HG03045 (cell line): Measurements from ENCODE around the gene ME1.
A peak's percentile ranks its signal among the peaks of the same experiment; 100 is the strongest.

ENCODE experiments used
- ATAC-seq: cut with Tn5 transposase; IDR thresholded peaks from one replicate; pipeline ENCODE4 v1.9.1; 2021; ENCODE audit warnings: mild to moderate bottlenecking, moderate library complexity; ENCODE audit not compliant: unreplicated experiment

ME1 gene

GRCh38 chr6:83433177-83433576 is 2.3 kb upstream of the ME1 start:
- no peak for ATAC-seq

DNA sequence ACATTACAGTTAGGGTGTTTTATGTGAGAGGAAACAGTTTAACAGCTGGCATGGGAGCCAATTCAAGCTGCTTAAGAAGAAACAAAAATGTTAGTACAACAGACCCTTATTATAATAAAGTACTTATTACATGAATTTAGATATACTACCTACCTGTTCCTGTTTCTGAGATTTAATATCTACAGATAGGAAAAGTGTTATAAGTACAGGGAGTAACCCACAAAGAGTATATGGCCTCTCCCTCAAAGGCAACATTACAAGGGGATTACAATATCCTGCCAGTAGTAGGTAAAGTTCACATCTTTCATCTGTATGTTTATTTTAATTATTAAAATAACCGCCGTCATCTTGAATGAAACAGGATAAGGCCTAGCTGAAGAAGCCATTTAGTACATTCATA is 1.8 kb upstream of the ME1 start:
- ATAC-seq = no peak

- no peak for ATAC-seq
Observed at GRCh38 chr6:83431545-83432155, 799 bp upstream of the ME1 start.

DNA sequence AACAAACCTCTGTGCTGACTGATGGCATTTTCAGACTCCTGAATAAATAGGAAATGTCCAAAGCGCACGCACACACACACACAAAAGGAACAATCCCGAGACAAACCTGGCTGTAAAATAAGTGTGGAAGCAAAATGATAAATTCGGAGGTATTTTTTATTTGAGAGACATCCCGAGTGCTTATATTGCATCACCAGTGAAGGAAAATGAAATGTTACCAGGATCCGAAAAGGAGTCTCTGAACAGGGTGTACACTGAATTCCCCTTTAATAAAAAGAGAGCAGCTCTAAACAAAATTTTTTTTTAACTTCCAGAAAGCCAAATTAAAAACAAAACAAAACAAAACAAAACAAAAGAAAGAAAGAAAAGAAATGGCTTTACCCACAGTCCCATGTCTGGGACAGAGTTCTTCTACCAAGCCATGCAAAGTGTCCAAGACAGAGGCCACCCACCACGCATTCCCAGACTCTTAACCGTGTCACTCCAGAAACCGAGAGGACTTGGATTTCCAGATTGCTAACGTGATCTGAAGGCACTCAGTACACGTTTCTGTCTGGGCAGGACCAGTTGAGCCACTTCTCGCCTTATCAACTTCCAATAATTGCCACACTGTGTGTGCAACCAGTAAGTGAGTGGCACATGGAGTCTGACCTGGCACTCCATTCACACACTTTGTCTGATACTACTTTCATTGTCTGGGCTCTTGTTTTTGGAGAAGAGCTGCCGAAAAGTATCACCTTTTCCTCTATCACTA is 817 bp downstream of the ME1 start:
- peak; percentile 12 for ATAC-seq

GRCh38 chr6:83429269-83429668 is 1.6 kb downstream of the ME1 start:
- ATAC-seq = no peak

DNA sequence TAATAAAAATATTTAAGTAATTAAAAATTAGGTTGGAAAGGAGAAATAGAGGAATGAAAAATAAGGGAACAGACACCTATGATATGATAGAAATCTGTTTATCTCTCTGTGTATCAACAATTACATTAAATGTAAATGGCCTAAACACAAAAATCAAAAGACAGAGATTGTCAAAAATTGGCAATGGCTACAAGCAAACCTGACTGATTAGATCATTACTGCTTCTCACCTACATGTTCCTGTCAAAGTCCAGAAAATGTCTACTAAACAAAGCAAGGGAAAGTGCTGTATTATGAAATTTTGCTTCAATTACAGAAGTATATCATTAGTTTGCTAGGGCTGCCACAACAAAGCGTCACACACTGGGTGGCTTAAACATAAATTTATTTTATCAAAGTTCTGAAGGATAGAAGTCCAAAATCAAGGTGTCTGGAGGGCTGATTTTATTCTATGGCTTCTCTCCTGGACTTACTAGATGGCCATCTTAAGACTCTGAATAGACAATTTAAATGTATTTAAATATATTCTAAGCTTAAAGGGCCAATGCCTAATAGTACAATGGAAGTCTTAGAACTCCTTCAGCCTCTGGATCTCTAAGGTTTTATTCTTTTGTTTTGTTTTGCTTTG is 6.3 kb downstream of the ME1 start:
- ATAC-seq = no peak

DNA sequence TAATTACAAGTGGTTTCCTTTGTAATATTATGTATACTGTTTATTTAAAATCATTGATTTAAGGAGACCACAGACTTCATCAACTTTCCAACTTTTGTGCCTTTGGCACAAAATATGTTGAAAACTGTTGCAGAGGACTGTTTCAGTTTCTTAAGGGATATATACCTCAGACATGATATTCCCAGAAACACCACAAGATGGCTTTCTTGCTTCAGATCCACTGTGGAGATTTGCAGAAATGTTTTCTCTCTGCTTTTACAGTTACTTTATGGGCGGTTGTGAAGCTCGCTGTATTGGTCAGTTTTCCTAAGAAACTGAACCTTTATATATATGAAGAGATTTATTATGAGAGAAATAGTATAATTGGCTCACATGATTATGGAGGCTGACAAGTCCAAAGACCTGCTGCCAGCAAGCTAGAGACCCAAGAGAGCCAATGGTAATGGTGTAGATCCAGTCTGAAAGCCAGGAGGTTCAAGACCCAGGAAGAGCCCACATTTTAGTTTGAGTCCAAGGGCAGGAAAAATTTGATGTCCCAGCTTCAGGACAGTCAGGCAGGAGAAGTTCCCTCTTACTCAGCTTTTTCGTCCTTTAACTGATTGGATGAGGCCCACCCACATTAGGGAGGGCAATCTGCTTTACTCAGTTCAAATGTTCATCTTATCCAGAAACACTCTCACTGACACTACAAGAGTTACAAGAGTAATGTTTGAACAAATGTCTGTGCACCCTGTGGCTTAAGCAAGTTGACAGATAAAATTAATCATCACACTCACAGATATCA is 12.8 kb downstream of the ME1 start:
- ATAC-seq = no peak

GRCh38 chr6:83413068-83413467 is 17.8 kb downstream of the ME1 start:
- ATAC-seq = no peak

DNA sequence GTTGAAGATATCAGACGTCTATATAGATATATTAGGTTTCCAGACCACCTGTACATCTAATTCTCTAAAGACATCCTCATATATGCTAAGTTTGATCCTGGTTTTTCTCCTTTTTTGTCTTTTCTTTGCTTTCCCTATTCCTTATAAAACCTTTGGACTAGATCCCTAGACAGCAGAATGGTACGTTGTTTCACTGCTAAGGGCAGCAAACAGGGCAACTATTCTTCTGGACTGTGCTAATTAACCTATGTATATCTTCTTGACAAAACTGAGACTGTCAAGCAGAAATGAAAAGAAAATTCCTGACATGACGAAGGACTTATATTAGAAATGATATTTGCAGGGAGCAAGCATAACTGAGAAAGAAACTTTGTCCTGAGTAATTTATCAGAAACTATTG is 19.1 kb downstream of the ME1 start:
- ATAC-seq = no peak

- ATAC-seq = no peak
Observed at GRCh38 chr6:83403191-83403590, 27.7 kb downstream of the ME1 start.

DNA sequence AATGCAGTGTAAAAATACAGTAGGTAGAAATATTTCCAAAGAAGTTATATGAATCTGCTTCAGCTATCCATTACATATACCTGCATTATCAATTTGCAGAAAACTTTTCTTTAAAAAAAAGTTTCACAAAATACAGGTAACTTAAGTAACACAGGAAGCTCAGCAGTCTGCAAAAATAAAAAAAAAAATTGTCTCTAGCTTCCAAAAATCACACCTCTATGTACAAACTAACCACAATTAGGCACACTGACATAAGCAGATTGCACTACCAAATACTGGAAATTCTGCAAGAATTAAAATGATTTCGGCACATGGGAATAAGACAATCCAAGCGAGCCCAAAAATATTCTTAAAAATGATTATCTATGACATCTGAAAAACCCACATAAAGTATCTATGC is 41.2 kb downstream of the ME1 start:
- no peak for ATAC-seq

GRCh38 chr6:83385473-83385872 is 45.4 kb downstream of the ME1 start:
- no peak for ATAC-seq

DNA sequence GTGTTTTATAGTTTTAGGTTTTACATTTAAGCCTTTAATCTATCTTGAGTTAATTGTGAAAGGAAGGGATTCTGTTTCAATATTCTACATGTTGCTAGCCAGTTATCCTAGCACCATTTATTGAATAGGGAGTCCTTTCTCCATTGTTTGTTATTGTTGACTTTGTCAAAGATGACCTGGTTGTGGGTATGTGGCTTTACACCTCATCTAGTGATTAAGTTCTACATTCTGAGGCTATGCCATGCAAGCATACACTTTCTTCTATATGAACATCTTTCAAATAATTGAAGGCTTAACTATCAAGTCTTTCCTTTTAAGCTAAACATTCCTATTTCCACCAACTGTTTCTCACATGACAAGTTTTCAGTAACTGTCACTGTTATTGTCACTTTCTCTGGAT is 46.1 kb downstream of the ME1 start:
- ATAC-seq = no peak

- ATAC-seq = no peak
Observed at GRCh38 chr6:83381949-83382348, 48.9 kb downstream of the ME1 start.

DNA sequence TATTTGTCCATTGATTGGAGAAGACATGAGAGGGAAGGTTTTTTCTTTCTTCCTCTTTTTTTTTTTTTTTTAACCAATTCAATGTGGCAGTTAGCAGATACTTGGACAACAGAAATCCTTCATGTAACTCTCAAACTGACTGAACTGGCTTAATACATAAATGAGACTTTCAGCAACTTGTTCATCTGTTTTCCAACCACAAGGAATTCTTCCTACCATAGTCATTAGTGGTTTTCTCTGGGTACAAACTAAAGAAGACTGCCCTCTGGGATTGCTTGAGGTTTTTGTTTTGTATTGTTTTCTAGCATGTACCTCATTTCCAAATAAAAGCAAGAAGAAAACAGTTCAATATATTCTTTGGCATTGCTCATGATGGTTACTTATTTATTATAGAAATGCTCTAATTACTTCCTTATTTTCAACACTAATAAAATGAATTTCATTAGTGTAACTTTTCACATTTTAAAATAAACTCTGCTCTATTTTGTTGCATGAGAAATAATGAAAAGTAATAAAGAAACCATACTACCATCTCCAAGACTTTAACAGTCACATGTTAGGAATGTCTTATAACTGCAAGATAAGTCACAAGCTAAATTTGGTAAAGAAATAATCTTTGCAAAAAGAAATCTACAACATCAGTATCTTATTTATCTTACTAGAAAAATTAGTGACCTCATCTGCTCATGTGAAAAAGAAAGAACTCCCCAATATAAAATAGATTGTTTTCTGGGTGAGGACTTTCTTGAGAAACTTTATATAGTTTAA is 52.0 kb downstream of the ME1 start:
- no peak for ATAC-seq

- ATAC-seq = no peak
Observed at GRCh38 chr6:83371423-83371822, 59.4 kb downstream of the ME1 start.

- ATAC-seq = no peak
Observed at GRCh38 chr6:83370567-83370966, 60.3 kb downstream of the ME1 start.

GRCh38 chr6:83369692-83370091 is 61.2 kb downstream of the ME1 start:
- no peak for ATAC-seq

GRCh38 chr6:83368577-83368976 is 62.3 kb downstream of the ME1 start:
- ATAC-seq = no peak

GRCh38 chr6:83367104-83367503 is 63.7 kb downstream of the ME1 start:
- ATAC-seq = no peak

DNA sequence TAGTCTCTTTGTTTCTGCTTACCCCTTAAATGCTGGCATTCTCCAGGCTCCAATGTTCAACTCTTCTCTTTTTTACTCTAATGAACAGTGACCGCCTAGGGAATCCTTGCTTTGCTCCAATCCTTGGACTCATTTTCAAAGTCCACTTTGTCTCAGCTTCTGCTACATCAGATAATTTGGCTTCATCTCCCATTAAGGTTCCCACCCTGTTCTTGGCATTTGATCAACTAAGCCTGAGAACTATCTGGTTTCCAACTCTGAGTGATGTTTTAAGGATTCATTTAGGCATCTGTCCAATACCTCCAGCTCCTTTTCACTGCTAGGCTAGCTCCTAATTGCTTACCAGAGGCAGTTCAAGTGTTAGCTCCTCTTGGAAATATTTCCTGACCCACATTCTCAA is 64.9 kb downstream of the ME1 start:
- no peak for ATAC-seq
